GM12878 (cell line): ENCODE measurements around the gene NAV3. TPM values are rescaled to one million over a fixed set of nuclear protein-coding genes. Genes with fewer than 3 reads are reported as not detected.

Experiments
- ATAC-seq: fragments of 200-7000 bp; cut with Tn5 transposase; 3 replicates; pipeline ENCODE4 v1.9.1; 2020; ENCODE audit warnings: mild to moderate bottlenecking, moderate library complexity
- BruUV-seq: library from RNA; stranded (reverse); fragments of 400-500 nt; replicated peaks from 2 replicates; lab custom pipeline; 2021; lab: Mats Ljungman, UMichigan
- CTCF ChIA-PET: fragments of 300-600 bp; sonication (Branson Sonifier 250); formaldehyde crosslinking; extraction: SDS; loops from one replicate; lab custom pipeline; 2021; ENCODE audit warnings: inconsistent platforms; lab: Yijun Ruan, JAX
- POLR2A ChIA-PET: fragments of 350-600 bp; formaldehyde crosslinking; extraction: SDS; loops from one replicate; lab custom pipeline; 2021; ENCODE audit warnings: inconsistent platforms; lab: Charles Lee
- RAD21 ChIA-PET: fragments of 300-600 bp; sonication (Branson Sonifier 250); formaldehyde crosslinking; loops from one replicate; lab custom pipeline; 2023; ENCODE audit warnings: antibody characterized with exemption; ENCODE audit not compliant: unreplicated experiment; lab: Charles Lee
- SMC1A ChIA-PET: fragments of 300-600 bp; sonication (Branson Sonifier 250); formaldehyde crosslinking; loops from one replicate; lab custom pipeline; 2023; ENCODE audit not compliant: unreplicated experiment, uncharacterized antibody; lab: Charles Lee
- DNase-seq: peaks from one replicate; pipeline ENCODE4 v3.0.0-alpha.2; 2011; ENCODE audit warnings: low read depth, low spot score
- FAIRE-seq: peaks from 3 replicates; lab custom pipeline; 2011; peaks lifted over from hg19 to GRCh38; lab: Jason Lieb, UNC
- H2AFZ ChIP-seq: 2 replicates; pipeline ENCODE4 v1.6.0; 2011; ENCODE audit warnings: low read depth, low read length, control low read depth; ENCODE audit not compliant: control insufficient read depth
- H3K27ac ChIP-seq: 2 replicates; pipeline ENCODE4 v1.5.1; 2011; ENCODE audit warnings: control low read depth; ENCODE audit not compliant: control insufficient read depth, insufficient read depth
- H3K27me3 ChIP-seq, 2 experiments: replicated peaks in 1 of 2; 2 replicates each; pipeline versions ENCODE4 v1.6.0 to v1.6.1; 2011; ENCODE audit warnings: low read length in 1 of 2; ENCODE audit not compliant: control insufficient read depth in 2 of 2, insufficient read depth in 2 of 2
- H3K36me3 ChIP-seq, 2 experiments: 2 replicates each; pipeline ENCODE4 v1.5.1; 2011; ENCODE audit warnings: low read length in 1 of 2; ENCODE audit not compliant: control insufficient read depth in 2 of 2, insufficient read depth in 2 of 2
- H3K4me1 ChIP-seq: 2 replicates; pipeline ENCODE4 v1.6.1; 2011; ENCODE audit warnings: mild to moderate bottlenecking, low read length, moderate library complexity, mixed read lengths; ENCODE audit not compliant: control insufficient read depth, insufficient read depth
- H3K4me2 ChIP-seq: 2 replicates; pipeline ENCODE4 v1.6.0; 2011; ENCODE audit warnings: control low read depth; ENCODE audit not compliant: control insufficient read depth, insufficient read depth
- H3K4me3 ChIP-seq: fragments of 200-600 bp; sonication (generic); 2 replicates; pipeline ENCODE4 v1.5.1; 2016
- H3K79me2 ChIP-seq: 2 replicates; pipeline ENCODE4 v1.6.0; 2011; ENCODE audit warnings: low read length; ENCODE audit not compliant: control insufficient read depth, insufficient read depth
- H3K9ac ChIP-seq: 2 replicates; pipeline ENCODE4 v1.8.0; 2011; ENCODE audit warnings: low read length, control low read depth, mixed read lengths; ENCODE audit not compliant: control insufficient read depth, insufficient read depth
- H3K9me3 ChIP-seq: replicated peaks from 3 replicates; pipeline ENCODE4 v1.5.1; 2011; ENCODE audit warnings: mild to moderate bottlenecking, low read length; ENCODE audit not compliant: control insufficient read depth, insufficient read depth
- H4K20me1 ChIP-seq: 2 replicates; pipeline ENCODE4 v1.6.0; 2011; ENCODE audit not compliant: control insufficient read depth, insufficient read depth
- CBFB ChIP-seq: IDR thresholded peaks from 2 replicates; pipeline ENCODE4 v1.6.1; 2016; ENCODE audit warnings: antibody characterized with exemption, low read depth
- EED ChIP-seq: sonication (generic); IDR thresholded peaks from 2 replicates; pipeline ENCODE4 v1.6.1; 2016; ENCODE audit warnings: antibody characterized with exemption, low read depth
- HDGF ChIP-seq: fragments of 450-650 bp; IDR thresholded peaks from 2 replicates; pipeline ENCODE4 v1.6.1; 2016; ENCODE audit warnings: antibody characterized with exemption
- IKZF1 ChIP-seq: fragments of 450-650 bp; conservative IDR thresholded peaks from 2 replicates; pipeline ENCODE4 v1.6.1; 2017; ENCODE audit warnings: antibody characterized with exemption, mild to moderate bottlenecking
- IRF3 ChIP-seq: fragments of 450-650 bp; IDR thresholded peaks from 2 replicates; pipeline ENCODE4 v1.6.1; 2014; ENCODE audit warnings: mild to moderate bottlenecking
- JUNB ChIP-seq: IDR thresholded peaks from 2 replicates; pipeline ENCODE4 v1.6.1; 2016; ENCODE audit warnings: antibody characterized with exemption, mild to moderate bottlenecking
- MTA2 ChIP-seq: fragments of 450-650 bp; IDR thresholded peaks from 2 replicates; pipeline ENCODE4 v1.6.1; 2016; ENCODE audit warnings: low read depth, mild to moderate bottlenecking, moderate library complexity
- MTA3 ChIP-seq: IDR thresholded peaks from 2 replicates; pipeline ENCODE4 v1.6.1; 2012; ENCODE audit warnings: low read length, inconsistent platforms, borderline replicate concordance
- NFIC ChIP-seq: IDR thresholded peaks from 2 replicates; pipeline ENCODE4 v1.6.1; 2012; ENCODE audit warnings: low read depth, mild to moderate bottlenecking, inconsistent platforms, low read length, moderate library complexity
- NR2C2 ChIP-seq: IDR thresholded peaks from 2 replicates; pipeline ENCODE4 v1.6.1; 2011; ENCODE audit warnings: borderline replicate concordance, low read depth; ENCODE audit not compliant: control insufficient read depth, insufficient read length
- PAX8 ChIP-seq: fragments of 450-650 bp; IDR thresholded peaks from 2 replicates; pipeline ENCODE4 v1.6.1; 2017; ENCODE audit warnings: mild to moderate bottlenecking, moderate library complexity
- RAD51 ChIP-seq: fragments of 450-650 bp; IDR thresholded peaks from 2 replicates; pipeline ENCODE4 v1.6.1; 2016; ENCODE audit warnings: moderate library complexity, mild to moderate bottlenecking, inconsistent platforms
- SMARCA5 ChIP-seq: fragments of 450-650 bp; IDR thresholded peaks from 2 replicates; pipeline ENCODE4 v1.6.1; 2017; ENCODE audit warnings: mild to moderate bottlenecking
- STAT3 ChIP-seq: IDR thresholded peaks from 2 replicates; pipeline ENCODE4 v1.6.1; 2011; ENCODE audit warnings: low read depth, low read length, improper control_type of control experiment
- SUPT20H ChIP-seq: IDR thresholded peaks from 2 replicates; pipeline ENCODE4 v1.6.1; 2011; ENCODE audit warnings: low read depth, mild to moderate bottlenecking, low read length, moderate library complexity, borderline replicate concordance; ENCODE audit not compliant: control insufficient read depth
- SUZ12 ChIP-seq: fragments of 200-600 bp; sonication (generic); IDR thresholded peaks from one replicate; pipeline ENCODE4 v1.6.1; 2018; ENCODE audit warnings: antibody characterized with exemption, mild to moderate bottlenecking; ENCODE audit not compliant: unreplicated experiment
- WGBS: methylation state at CpG from one replicate; pipeline ENCODE4 v1.1.6; 2016; ENCODE audit warnings: low lambda C conversion rate; ENCODE audit not compliant: insufficient replicate concordance, insufficient coverage; ENCODE audit errors: missing lambda C conversion rate; 5-methylcytosine and 5-hydroxymethylcytosine counted together
- in situ Hi-C: fragments of 300-500 bp; cut with MboI; formaldehyde crosslinking; loops from 9 replicates; pipeline ENCODE4 v1.14.3; 2018; ENCODE audit warnings: mixed read lengths
- intact Hi-C: fragments of 100-400 bp; cut with micrococcal nuclease; formaldehyde crosslinking; loops from one replicate; pipeline ENCODE4 v1.14.2; 2022; ENCODE audit not compliant: unreplicated experiment
- polyA plus RNA-seq, 11 experiments: library from polyadenylated mRNA; depleted of rRNA in 4 of 11; unstranded in 6 of 11; stranded (reverse) in 5 of 11; fragments of >200 nt; fragmentation: Nextera tagmentation in 4 of 11; fragmentation: Illumina TruSeq in 1 of 11; extraction: Ambion mirVana in 4 of 11; extraction: Trizol in 1 of 11; gene quantifications; 1 replicate in 1 of 11; 2 replicates in 10 of 11; pipeline versions ENCODE4 v1.2.1 to v1.2.3, GENCODE V29; 2011 to 2016; ENCODE audit warnings: inconsistent platforms in 2 of 11, missing spikeins in 2 of 11, low read depth in 1 of 11
- total RNA-seq, 4 experiments: library from RNA; depleted of rRNA in 3 of 4; stranded (reverse); fragments of >200 nt in 3 of 4; fragmentation: Illumina TruSeq in 1 of 4; extraction: Trizol in 1 of 4; gene quantifications; 2 replicates each; pipeline versions ENCODE4 v1.2.1 to v1.2.3, GENCODE V29; 2013 to 2021
- TF ChIP-seq, protein P1 (sequence below): IDR thresholded peaks from 2 replicates; pipeline ENCODE4 v1.6.1; 2011; ENCODE audit warnings: borderline replicate concordance, low read depth, mild to moderate bottlenecking, moderate library complexity, low read length; ENCODE audit not compliant: insufficient read depth, poor library complexity, severe bottlenecking

The NAV3 gene
- total and polyA plus RNA-seq, 10 of the 15 experiments (the other 5 are each of a cell fraction or from before 2014, with no cell fraction given), result 0.05 to 0.51 (median 0.22) TPM; not detected in 1

GRCh38 chr12:78040111-78040510 lies 209.4 kb downstream of the NAV3 start:
- no peak overlapping the region for H3K4me3 ChIP-seq
- no peaks in the 10 kb centered on the region for H3K79me2 ChIP-seq
- no peak overlapping the region for H3K9ac ChIP-seq
- no peak for FAIRE-seq
- H4K20me1 ChIP-seq, result no peaks in the 10 kb centered on the region
- in situ Hi-C loops (no loop called here), intact Hi-C loops (no loop called here)
- H3K27ac ChIP-seq, result no peak overlapping the region
- H3K27me3 ChIP-seq, result no peaks in the 10 kb centered on the region; a peak in 1 of 4 replicates
- ChIA-PET SMC1A (no interaction called here), CTCF (no interaction called here), RAD21 (no interaction called here), POLR2A (no interaction called here)
- DNase-seq, result no peak
- WGBS, result 65% methylated on average over 1 of the region's 1 CpG
- ATAC-seq, result no peak
- TF ChIP-seq STAT3 (no peak), JUNB (no peak), SUZ12 (no peak), EED (no peak), IKZF1 (no peak), RAD51 (no peak), NFIC (no peak), MTA2 (no peak), HDGF (no peak), SUPT20H (no peak), PAX8 (no peak), IRF3 (no peak), CBFB (no peak), SMARCA5 (no peak), MTA3 (no peak), NR2C2 (no peak)
- TF ChIP-seq, protein P1, sequence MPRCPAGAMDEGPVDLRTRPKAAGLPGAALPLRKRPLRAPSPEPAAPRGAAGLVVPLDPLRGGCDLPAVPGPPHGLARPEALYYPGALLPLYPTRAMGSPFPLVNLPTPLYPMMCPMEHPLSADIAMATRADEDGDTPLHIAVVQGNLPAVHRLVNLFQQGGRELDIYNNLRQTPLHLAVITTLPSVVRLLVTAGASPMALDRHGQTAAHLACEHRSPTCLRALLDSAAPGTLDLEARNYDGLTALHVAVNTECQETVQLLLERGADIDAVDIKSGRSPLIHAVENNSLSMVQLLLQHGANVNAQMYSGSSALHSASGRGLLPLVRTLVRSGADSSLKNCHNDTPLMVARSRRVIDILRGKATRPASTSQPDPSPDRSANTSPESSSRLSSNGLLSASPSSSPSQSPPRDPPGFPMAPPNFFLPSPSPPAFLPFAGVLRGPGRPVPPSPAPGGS, result no peak
- H3K9me3 ChIP-seq, result no peaks in the 10 kb centered on the region
- BruUV-seq, result no TSS peak
- H3K4me1 ChIP-seq, result no peaks in the 10 kb centered on the region
- no peak overlapping the region for H3K4me2 ChIP-seq
- H2AFZ ChIP-seq, result no peak overlapping the region
- no peaks in the 10 kb centered on the region for H3K36me3 ChIP-seq
